Brain pericyte (primary cell): ENCODE measurements around the gene TGFB1I1.
"Not testable (repeated sequence)": the region's sequence is repeated elsewhere in the genome, so short reads cannot be mapped to it uniquely, and the experiment has no call there.

Experiments
- DNase-seq: peaks from one replicate; pipeline ENCODE4 v3.0.0-alpha.2; 2012; ENCODE audit warnings: low read depth, low spot score

TGFB1I1 gene

GRCh38 chr16:31513884-31514283 lies 41.9 kb downstream of the TGFB1I1 start:
- DNase-seq, result no peak

GRCh38 chr16:31517800-31518402 lies 45.9 kb downstream of the TGFB1I1 start:
- DNase-seq, result no peak

- DNase-seq, result no peak
These were observed 47.9 kb downstream of the TGFB1I1 start for GRCh38 chr16:31519759-31520431.

GRCh38 chr16:31521368-31521767 lies 49.4 kb downstream of the TGFB1I1 start:
- no peak for DNase-seq

GRCh38 chr16:31522071-31522470 lies 50.1 kb downstream of the TGFB1I1 start:
- no peak for DNase-seq

- not testable (repeated sequence) for DNase-seq
These were observed 51.8 kb downstream of the TGFB1I1 start for GRCh38 chr16:31523768-31524167.

GRCh38 chr16:31525113-31525512 lies 53.2 kb downstream of the TGFB1I1 start:
- no peak for DNase-seq
